ENCODE results near the gene ABRACL. TPM values are rescaled to one million over a fixed set of nuclear protein-coding genes. Genes with fewer than 3 reads are reported as not detected.
A peak's percentile ranks its signal among the peaks of the same experiment; 100 is the strongest.
"Not testable (repeated sequence)": the region's sequence is repeated elsewhere in the genome, so short reads cannot be mapped to it uniquely, and the experiment has no call there.

ABRACL gene
- total RNA-seq, 4 donors from 2014 or later = 18.7 to 81.6 (median 25.7) TPM

DNA sequence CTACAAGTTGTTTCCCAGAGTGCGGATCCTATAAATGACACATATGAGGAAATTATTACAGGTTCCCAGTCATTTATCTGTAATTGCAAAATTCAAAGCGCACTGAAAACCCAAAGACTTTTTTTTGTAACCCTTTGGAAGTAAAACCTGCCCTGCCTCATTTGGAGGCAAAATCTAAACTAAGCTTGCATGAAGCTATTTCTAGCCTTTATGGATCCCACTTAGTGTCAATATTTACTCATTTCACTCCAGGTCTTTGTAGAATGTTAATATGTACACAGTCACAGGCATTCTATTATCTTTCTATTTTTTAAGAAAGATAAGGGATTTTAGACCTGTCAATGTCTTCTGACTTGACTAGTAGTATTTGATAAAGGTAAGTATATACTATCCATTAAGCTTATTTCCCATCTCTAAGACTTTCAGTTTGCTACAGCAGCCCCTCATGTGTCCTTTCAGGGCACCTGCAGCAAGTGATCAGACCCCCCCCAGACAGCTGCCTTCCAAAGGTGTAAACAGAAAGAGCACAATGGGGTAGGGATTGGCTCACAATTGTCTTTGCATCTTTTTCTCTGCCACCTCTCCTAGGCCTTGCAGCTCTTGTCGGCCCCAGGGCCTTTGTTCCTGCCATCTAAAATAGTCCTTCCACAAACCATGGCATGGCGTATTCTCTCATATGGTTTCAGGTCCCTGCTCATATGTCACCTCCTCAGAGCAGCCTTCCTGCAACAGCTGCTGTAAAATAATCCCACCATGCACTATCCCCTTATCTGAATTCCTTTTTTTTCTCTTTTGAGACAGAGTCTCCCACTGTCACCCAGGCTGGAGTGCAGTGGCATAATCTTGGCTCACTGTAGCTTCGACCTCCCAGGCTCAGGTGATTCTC lies 39.2 kb upstream of the ABRACL start:
- intact Hi-C loops (cut with DNase I) = loop anchor here (10.0 kb wide), 1 partner anchor 175 kb away; no protein-coding TSS in a partner anchor
- peak overlapping the region in 1 of 4 donors; percentile 96 for H3K27ac ChIP-seq
- no peak for DNase-seq
- H3K27me3 ChIP-seq = no peaks in the 10 kb centered on the region
- no peak for TF ChIP-seq POLR2A (IDR thresholded peaks at IDR 0.05)
- TF ChIP-seq CTCF (IDR thresholded peaks at IDR 0.05) = no peak
- H3K4me3 ChIP-seq = no peak overlapping the region
- H3K4me1 ChIP-seq = peaks cover 5 to 35% (median 17%) of the 10 kb centered on the region in 3 donors
- no peaks in the 10 kb centered on the region for H3K9me3 ChIP-seq
- H3K36me3 ChIP-seq = no peaks in the 10 kb centered on the region
- WGBS, 2 donors = 87 to 96% methylated on average over 5 of the region's 5 CpGs

DNA sequence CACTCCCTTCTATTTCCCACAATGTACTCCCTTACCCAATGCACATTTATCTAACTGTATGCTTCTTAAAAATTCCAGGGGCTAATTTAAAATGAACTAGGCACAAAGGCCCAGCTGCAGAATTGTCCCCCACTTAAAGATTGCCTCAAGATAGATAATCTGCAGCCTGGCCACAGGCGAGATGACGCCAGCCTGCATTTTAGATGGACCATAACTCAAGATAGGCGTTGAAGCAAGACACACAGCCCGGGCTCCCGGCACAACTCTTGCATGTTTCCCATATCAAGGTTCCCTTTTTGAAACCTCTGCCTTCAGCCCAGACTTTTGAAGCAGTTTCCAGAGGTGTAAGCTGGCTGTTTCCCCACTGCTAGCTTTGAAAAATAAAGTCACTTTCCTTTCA lies 37.3 kb upstream of the ABRACL start:
- Histone ChIP-seq H3K9me3 (no peaks in the 10 kb centered on the region), H3K27ac (no peak overlapping the region), H3K4me1 (peaks cover 5 to 19% (median 6%) of the 10 kb centered on the region in 3 donors), H3K27me3 (no peaks in the 10 kb centered on the region), H3K36me3 (no peaks in the 10 kb centered on the region), H3K4me3 (no peak overlapping the region)
- WGBS, 2 donors = 91 to 94% methylated on average over 5 of the region's 5 CpGs
- no peak for TF ChIP-seq POLR2A (IDR thresholded peaks at IDR 0.05)
- no peak for TF ChIP-seq CTCF (IDR thresholded peaks at IDR 0.05)
- intact Hi-C loops (cut with DNase I) = no loop called here
- no peak for DNase-seq

DNA sequence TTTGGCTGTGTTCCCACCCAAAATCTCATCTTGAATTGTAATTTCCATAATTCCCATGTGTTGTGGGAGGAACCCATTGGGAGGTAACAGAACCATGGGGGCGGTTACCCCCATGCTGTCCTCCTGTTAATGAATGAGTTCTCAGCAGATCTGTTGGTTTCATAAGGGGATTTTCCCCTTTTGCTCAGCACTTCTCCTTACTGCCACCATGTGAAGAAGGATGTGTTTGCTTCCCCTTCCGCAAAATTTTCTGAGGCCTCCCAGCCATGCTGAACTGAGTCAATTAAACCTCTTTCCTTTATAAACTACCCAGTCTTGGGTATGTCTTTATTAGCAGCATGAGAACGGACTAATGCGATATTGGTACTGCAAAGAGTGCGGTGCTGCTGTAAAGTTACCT lies 35.6 kb upstream of the ABRACL start:
- intact Hi-C loops (cut with DNase I); DNase-seq; H3K4me3 ChIP-seq; H3K27ac ChIP-seq; H3K27me3 ChIP-seq; H3K9me3 ChIP-seq; H3K36me3 ChIP-seq: not testable (repeated sequence)
- peaks cover 0 to 26% (median 6%) of the 10 kb centered on the region in 3 donors for H3K4me1 ChIP-seq
- 87 to 92% methylated on average over 5 of the region's 5 CpGs for WGBS, 2 donors

DNA sequence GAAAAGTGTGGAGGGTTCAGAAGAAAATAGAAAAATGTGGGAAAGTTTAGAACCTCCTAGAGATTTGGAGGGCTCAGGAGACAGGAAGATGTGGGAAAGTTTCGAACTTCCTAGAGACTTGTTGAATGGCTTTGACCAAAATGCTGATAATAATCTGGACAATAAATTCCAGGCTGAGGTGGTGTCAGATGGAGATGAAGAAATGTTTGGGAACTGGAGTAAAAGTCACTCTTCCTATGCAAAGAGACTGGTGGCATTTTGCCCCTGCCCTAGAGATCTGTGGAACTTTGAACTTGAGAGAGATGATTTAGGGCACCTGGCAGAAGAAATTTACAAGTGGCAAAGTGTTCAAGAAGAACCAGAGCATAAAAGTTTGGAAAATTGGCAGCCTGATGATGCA lies 35.1 kb upstream of the ABRACL start:
- peaks cover 0 to 24% (median 6%) of the 10 kb centered on the region in 3 donors for H3K4me1 ChIP-seq
- intact Hi-C loops (cut with DNase I); H3K36me3 ChIP-seq; H3K27me3 ChIP-seq; H3K4me3 ChIP-seq; H3K27ac ChIP-seq; DNase-seq; H3K9me3 ChIP-seq: not testable (repeated sequence)
- 80 to 93% methylated on average over 1 of the region's 1 CpG for WGBS, 2 donors

GRCh38 chr6:138996524-138996923 lies 32.0 kb upstream of the ABRACL start:
- no peaks in the 10 kb centered on the region for H3K36me3 ChIP-seq
- H3K9me3 ChIP-seq = no peaks in the 10 kb centered on the region
- WGBS, 2 donors = 75 to 78% methylated on average over 3 of the region's 3 CpGs
- no peak overlapping the region for H3K27ac ChIP-seq
- DNase-seq = no peak
- no peak for TF ChIP-seq CTCF (IDR thresholded peaks at IDR 0.05)
- no peak for TF ChIP-seq POLR2A (IDR thresholded peaks at IDR 0.05)
- intact Hi-C loops (cut with DNase I) = no loop called here
- no peaks in the 10 kb centered on the region for H3K27me3 ChIP-seq
- H3K4me1 ChIP-seq = peaks cover 0 to 15% (median 0%) of the 10 kb centered on the region in 3 donors
- no peak overlapping the region for H3K4me3 ChIP-seq

- no peak for TF ChIP-seq POLR2A (IDR thresholded peaks at IDR 0.05)
- TF ChIP-seq CTCF (IDR thresholded peaks at IDR 0.05) = no peak
- DNase-seq = no peak
- intact Hi-C loops (cut with DNase I) = no loop called here
- WGBS, 2 donors = 76 to 85% methylated on average over 5 of the region's 5 CpGs
- no peak overlapping the region for H3K27ac ChIP-seq
- peaks cover 0 to 15% (median 0%) of the 10 kb centered on the region in 3 donors for H3K4me1 ChIP-seq
- no peaks in the 10 kb centered on the region for H3K36me3 ChIP-seq
- no peaks in the 10 kb centered on the region for H3K9me3 ChIP-seq
- no peak overlapping the region for H3K4me3 ChIP-seq
- no peaks in the 10 kb centered on the region for H3K27me3 ChIP-seq
Observed at GRCh38 chr6:138997136-138997535, 31.4 kb upstream of the ABRACL start.
